K562 (cell line): Measurements from ENCODE around the gene COL6A2. TPM values are rescaled to one million over a fixed set of nuclear protein-coding genes. Genes with fewer than 3 reads are reported as not detected.

Experiments used
- CHD4 ChIP-seq: fragments of 200-600 bp; sonication (generic); IDR thresholded peaks from 3 replicates; pipeline ENCODE4 v1.6.1; 2012; ENCODE audit warnings: low read depth, mild to moderate bottlenecking, mixed read lengths, low read length, inconsistent platforms; ENCODE audit not compliant: insufficient read depth, insufficient replicate concordance, poor library complexity, severe bottlenecking
- ESRRA ChIP-seq: fragments of 450-650 bp; IDR thresholded peaks from 2 replicates; pipeline ENCODE4 v1.6.1; 2014; ENCODE audit warnings: low read depth, mild to moderate bottlenecking, moderate library complexity, borderline replicate concordance
- ETV1 ChIP-seq: fragments of 450-650 bp; conservative IDR thresholded peaks from 2 replicates; pipeline ENCODE4 v1.6.1; 2016; ENCODE audit warnings: missing genetic modification characterization, control low read depth, low read depth, missing compliant biosample characterization
- HMG20B ChIP-seq: fragments of 250-450 bp; sonication (Bioruptor Pico); IDR thresholded peaks from 2 replicates; pipeline ENCODE4 v1.5.0; 2021; ENCODE audit warnings: mild to moderate bottlenecking
- MTA3 ChIP-seq: fragments of 450-650 bp; formaldehyde crosslinking; IDR thresholded peaks from 2 replicates; pipeline ENCODE4 v1.6.1; 2017; ENCODE audit warnings: mild to moderate bottlenecking, borderline replicate concordance
- PCBP1 ChIP-seq: fragments of 200-400 bp; formaldehyde crosslinking; IDR thresholded peaks from 2 replicates; pipeline ENCODE4 v1.6.1; 2018; ENCODE audit warnings: mild to moderate bottlenecking, low read depth, low read length; ENCODE audit not compliant: poor library complexity, severe bottlenecking
- POLR2A ChIP-seq: fragments of 450-650 bp; conservative IDR thresholded peaks from 2 replicates; pipeline ENCODE4 v1.6.1; 2016
- RBFOX2 ChIP-seq: fragments of 200-400 bp; formaldehyde crosslinking; IDR thresholded peaks from 2 replicates; pipeline ENCODE4 v1.6.1; 2017; ENCODE audit warnings: low read depth, mild to moderate bottlenecking, low read length, moderate library complexity
- SMARCE1 ChIP-seq: fragments of 450-650 bp; IDR thresholded peaks from 2 replicates; pipeline ENCODE4 v1.7.1; 2016; ENCODE audit warnings: mild to moderate bottlenecking
- SP1 ChIP-seq: sonication (generic); formaldehyde crosslinking; IDR thresholded peaks from 2 replicates; pipeline ENCODE4 v1.8.1; 2022; ENCODE audit warnings: mild to moderate bottlenecking, missing genetic modification reagents
- STAT5B ChIP-seq: fragments of 250-450 bp; sonication (Bioruptor Pico); IDR thresholded peaks from 2 replicates; pipeline ENCODE4 v1.8.0; 2021; ENCODE audit warnings: mild to moderate bottlenecking, inconsistent platforms
- YY1 ChIP-seq, 3 experiments: IDR thresholded peaks; 2 replicates each; pipeline ENCODE4 v1.6.1; 2011; ENCODE audit warnings: low read length in 2 of 3, mild to moderate bottlenecking in 2 of 3, moderate library complexity in 2 of 3, borderline replicate concordance in 1 of 3, control low read depth in 1 of 3, low read depth in 1 of 3; ENCODE audit not compliant: insufficient read depth in 3 of 3, insufficient replicate concordance in 2 of 3, control insufficient read depth in 1 of 3, insufficient read length in 1 of 3; ENCODE audit errors: extremely low read depth in 1 of 3
- ZNF589 ChIP-seq: fragments of 200-800 bp; sonication (Bioruptor generic); IDR thresholded peaks from 2 replicates; pipeline ENCODE4 v1.6.1; 2016; ENCODE audit warnings: low read depth, missing genetic modification characterization, missing compliant biosample characterization
- ZNF717 ChIP-seq: fragments of 250-450 bp; sonication (Bioruptor Pico); IDR thresholded peaks from 2 replicates; pipeline ENCODE4 v1.5.0; 2021
- polyA plus RNA-seq, 8 experiments: library from polyadenylated mRNA; depleted of rRNA in 4 of 8; stranded (reverse) in 5 of 8; unstranded in 3 of 8; fragments of >200 nt; fragmentation: Nextera tagmentation in 2 of 8; fragmentation: Illumina TruSeq in 1 of 8; extraction: Ambion mirVana in 2 of 8; extraction: Trizol in 1 of 8; gene quantifications; 2 replicates each; pipeline versions ENCODE4 v1.2.1 to v1.2.3, GENCODE V29; 2011 to 2014; ENCODE audit warnings: inconsistent platforms in 1 of 8, missing spikeins in 1 of 8
- total RNA-seq, 7 experiments: library from RNA; depleted of rRNA in 6 of 7; stranded (reverse); fragments of >200 nt in 6 of 7; fragmentation: Illumina TruSeq in 2 of 7; extraction: Trizol in 2 of 7; gene quantifications; 2 replicates each; pipeline versions ENCODE4 v1.2.1 to v1.2.3, GENCODE V29; 2011 to 2021; ENCODE audit warnings: low replicate concordance in 1 of 7
- TF ChIP-seq, protein P1 (sequence below): IDR thresholded peaks from 2 replicates; pipeline ENCODE4 v1.6.1; 2011; ENCODE audit warnings: borderline replicate concordance, low read depth, mild to moderate bottlenecking, moderate library complexity, low read length; ENCODE audit not compliant: insufficient read depth, poor library complexity, severe bottlenecking
- TF ChIP-seq, protein P2 (sequence below): fragments of 450-650 bp; IDR thresholded peaks from 2 replicates; pipeline ENCODE4 v1.6.1; 2016; ENCODE audit warnings: low read depth

Gene COL6A2
- total and polyA plus RNA-seq, 9 of the 15 experiments (the other 6 are each of a cell fraction or from before 2014, with no cell fraction given): 0.07 to 1.1 (median 0.24) TPM; not detected in 3

DNA sequence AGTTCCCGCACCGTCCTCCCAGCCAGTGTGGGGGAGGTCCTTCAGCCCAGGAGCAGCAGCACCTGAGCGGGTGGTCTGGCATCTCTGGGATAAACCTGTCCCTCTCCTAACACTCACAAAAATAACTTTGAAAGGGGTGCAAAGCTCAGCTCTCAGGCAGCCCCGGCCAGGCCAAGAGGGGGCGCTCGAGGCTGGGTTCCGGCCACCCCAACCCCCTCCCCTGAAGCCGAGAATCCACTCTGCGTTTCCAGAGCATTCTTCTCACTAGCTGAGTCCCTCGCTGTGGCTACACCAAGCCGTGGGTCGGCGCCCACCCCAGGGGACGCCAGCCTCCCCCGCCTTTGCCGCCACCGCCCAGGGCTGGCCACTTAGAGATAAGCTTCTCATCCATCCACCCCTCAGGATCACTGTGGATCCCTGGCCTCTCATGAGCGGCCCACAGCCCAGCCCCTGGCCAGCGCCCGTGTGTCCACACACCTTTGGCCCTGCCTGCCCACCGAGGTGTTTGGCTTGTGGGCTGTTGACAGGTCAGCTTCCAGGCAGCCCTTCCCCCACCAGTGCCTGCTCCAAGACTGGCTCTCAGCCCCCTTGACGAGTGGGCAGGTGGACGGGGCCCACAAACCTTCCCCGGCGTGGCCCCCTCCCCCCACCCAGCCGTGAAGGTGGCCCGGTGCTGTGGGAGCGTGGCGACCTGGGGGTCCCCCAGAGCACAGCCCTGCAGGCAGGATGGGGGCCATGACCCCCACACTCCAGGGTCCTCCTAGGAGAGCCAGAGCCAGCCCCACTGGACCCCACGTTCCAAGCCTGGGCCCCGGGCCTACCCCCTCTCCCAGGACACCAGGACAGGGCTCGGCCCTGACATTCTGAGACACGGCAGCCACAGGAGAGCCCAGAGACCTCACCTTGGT, 55.6 kb downstream of the COL6A2 start (continued):
- TF ChIP-seq YY1 (IDR thresholded peaks at IDR 0.05; ENCODE audit: borderline replicate concordance in 1 of 3, control insufficient read depth in 1 of 3, extremely low read depth in 1 of 3, insufficient read depth in 3 of 3, insufficient read length in 1 of 3, insufficient replicate concordance in 2 of 3, low read depth in 1 of 3, low read length in 2 of 3) (peak in 1 of 3 experiments; percentile 56), ETV1 (tag) (peak; percentile 95), PCBP1 (peak; percentile 83), SMARCE1 (peak; percentile 73; the same call in 1 of the 2 replicates), RBFOX2 (peak; percentile 78), HMG20B (CRISPR knock-in tag) (no peak), POLR2A (0 out of 2 replicates have a peak, but pooled peaks have one; percentile 62), STAT5B (CRISPR knock-in tag) (no peak), ZNF717 (CRISPR knock-in tag) (0 out of 2 replicates have a peak, but pooled peaks have one; percentile 23), ESRRA (peak; percentile 68), CHD4 (peak; percentile 52), MTA3 (peak; percentile 77), SP1 (peak; percentile 65), ZNF589 (CRISPR knock-in tag) (0 out of 2 replicates have a peak, but pooled peaks have one; percentile 24)
- TF ChIP-seq, protein P1, sequence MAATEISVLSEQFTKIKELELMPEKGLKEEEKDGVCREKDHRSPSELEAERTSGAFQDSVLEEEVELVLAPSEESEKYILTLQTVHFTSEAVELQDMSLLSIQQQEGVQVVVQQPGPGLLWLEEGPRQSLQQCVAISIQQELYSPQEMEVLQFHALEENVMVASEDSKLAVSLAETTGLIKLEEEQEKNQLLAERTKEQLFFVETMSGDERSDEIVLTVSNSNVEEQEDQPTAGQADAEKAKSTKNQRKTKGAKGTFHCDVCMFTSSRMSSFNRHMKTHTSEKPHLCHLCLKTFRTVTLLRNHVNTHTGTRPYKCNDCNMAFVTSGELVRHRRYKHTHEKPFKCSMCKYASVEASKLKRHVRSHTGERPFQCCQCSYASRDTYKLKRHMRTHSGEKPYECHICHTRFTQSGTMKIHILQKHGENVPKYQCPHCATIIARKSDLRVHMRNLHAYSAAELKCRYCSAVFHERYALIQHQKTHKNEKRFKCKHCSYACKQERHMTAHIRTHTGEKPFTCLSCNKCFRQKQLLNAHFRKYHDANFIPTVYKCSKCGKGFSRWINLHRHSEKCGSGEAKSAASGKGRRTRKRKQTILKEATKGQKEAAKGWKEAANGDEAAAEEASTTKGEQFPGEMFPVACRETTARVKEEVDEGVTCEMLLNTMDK: peak; percentile 94
- TF ChIP-seq, protein P2, sequence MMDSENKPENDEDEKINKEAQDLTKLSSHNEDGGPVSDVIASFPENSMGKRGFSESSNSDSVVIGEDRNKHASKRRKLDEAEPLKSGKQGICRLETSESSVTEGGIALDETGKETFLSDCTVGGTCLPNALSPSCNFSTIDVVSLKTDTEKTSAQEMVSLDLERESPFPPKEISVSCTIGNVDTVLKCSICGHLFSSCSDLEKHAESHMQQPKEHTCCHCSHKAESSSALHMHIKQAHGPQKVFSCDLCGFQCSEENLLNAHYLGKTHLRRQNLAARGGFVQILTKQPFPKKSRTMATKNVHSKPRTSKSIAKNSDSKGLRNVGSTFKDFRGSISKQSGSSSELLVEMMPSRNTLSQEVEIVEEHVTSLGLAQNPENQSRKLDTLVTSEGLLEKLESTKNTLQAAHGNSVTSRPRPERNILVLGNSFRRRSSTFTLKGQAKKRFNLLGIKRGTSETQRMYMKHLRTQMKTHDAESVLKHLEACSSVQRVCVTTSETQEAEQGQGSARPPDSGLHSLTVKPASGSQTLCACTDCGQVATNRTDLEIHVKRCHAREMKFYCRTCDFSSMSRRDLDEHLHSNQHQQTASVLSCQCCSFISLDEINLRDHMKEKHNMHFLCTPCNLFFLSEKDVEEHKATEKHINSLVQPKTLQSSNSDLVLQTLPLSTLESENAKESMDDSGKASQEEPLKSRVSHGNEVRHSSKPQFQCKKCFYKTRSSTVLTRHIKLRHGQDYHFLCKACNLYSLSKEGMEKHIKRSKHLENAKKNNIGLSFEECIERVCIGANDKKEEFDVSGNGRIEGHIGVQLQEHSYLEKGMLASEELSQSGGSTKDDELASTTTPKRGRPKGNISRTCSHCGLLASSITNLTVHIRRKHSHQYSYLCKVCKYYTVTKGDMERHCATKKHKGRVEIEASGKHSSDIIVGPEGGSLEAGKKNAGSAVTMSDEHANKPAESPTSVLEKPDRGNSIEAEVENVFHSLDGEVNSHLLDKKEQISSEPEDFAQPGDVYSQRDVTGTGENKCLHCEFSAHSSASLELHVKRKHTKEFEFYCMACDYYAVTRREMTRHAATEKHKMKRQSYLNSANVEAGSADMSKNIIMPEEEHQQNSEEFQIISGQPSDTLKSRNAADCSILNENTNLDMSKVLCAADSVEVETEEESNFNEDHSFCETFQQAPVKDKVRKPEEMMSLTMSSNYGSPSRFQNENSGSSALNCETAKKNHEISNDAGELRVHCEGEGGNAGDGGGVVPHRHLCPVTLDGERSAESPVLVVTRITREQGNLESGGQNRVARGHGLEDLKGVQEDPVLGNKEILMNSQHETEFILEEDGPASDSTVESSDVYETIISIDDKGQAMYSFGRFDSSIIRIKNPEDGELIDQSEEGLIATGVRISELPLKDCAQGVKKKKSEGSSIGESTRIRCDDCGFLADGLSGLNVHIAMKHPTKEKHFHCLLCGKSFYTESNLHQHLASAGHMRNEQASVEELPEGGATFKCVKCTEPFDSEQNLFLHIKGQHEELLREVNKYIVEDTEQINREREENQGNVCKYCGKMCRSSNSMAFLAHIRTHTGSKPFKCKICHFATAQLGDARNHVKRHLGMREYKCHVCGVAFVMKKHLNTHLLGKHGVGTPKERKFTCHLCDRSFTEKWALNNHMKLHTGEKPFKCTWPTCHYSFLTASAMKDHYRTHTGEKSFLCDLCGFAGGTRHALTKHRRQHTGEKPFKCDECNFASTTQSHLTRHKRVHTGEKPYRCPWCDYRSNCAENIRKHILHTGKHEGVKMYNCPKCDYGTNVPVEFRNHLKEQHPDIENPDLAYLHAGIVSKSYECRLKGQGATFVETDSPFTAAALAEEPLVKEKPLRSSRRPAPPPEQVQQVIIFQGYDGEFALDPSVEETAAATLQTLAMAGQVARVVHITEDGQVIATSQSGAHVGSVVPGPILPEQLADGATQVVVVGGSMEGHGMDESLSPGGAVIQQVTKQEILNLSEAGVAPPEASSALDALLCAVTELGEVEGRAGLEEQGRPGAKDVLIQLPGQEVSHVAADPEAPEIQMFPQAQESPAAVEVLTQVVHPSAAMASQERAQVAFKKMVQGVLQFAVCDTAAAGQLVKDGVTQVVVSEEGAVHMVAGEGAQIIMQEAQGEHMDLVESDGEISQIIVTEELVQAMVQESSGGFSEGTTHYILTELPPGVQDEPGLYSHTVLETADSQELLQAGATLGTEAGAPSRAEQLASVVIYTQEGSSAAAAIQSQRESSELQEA: no peak
